Skin of body (tissue), 2 donors: ENCODE data around the gene TEX13A. TPM values are rescaled to one million over a fixed set of nuclear protein-coding genes. Genes with fewer than 3 reads are reported as not detected.

Experiments
- DNase-seq: peaks from one replicate; lab custom pipeline; 2025; lab: John Stamatoyannopoulos, UW
- total RNA-seq: library from RNA; depleted of rRNA; stranded (reverse); fragments of >200 nt; gene quantifications from one replicate; pipeline ENCODE4 v1.2.3, GENCODE V29; 2014

Gene TEX13A
- total RNA-seq, 1 donor from 2014 or later: not detected

DNA sequence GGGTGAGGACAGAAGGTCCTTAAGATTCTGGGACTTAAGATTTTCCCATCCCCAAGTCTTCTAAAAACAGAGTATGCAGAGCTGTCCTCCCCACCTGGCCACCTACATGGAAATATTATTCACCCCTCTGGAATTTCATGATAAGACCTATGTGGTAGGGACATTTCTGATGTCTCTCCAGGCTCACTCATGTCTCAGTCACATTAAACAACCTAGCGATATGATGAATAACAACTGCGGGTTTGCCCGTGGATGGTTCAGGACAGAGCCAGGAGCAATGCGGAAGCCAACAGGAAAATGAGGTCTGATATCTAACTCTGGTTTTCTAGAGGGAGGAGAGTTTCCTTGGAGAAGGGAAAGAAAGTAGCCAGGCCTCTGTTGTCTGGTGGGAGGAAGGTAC lies 47.4 kb downstream of the TEX13A start:
- DNase-seq: no peak
